Right forelimb (tissue), 1 donor: Measurements from ENCODE around the gene EIF1.
A peak's percentile ranks its signal among the peaks of the same experiment; 100 is the strongest.
"Not testable (repeated sequence)": the region's sequence is repeated elsewhere in the genome, so short reads cannot be mapped to it uniquely, and the experiment has no call there.

Source experiments
- DNase-seq: peaks from one replicate; pipeline ENCODE4 v3.0.0-alpha.2; 2018

EIF1 gene

GRCh38 chr17:41656249-41657023, 32.2 kb upstream of the EIF1 start:
- no peak for DNase-seq

GRCh38 chr17:41657176-41657754, 31.4 kb upstream of the EIF1 start:
- no peak for DNase-seq

GRCh38 chr17:41657936-41658335, 30.7 kb upstream of the EIF1 start:
- DNase-seq, result no peak

DNA sequence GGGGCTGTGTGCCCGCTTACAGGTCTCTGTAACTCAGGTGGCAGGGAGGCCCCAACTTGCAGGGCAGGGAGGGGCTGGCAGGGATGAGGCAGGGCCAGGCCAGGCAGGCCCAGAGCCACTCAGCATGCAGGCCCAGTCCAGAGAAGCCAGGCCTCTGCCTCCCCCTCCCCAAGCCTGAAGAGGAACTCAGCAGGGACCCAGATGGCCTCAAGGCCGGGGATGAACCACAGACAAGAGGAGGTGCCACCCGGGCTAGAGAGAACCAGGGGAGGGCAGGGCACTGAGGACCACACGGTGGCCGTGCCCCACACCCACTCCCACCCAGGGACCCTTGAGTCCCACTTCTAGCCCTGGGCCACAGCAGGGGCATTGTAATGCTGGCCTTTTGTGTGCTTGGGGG, 29.8 kb upstream of the EIF1 start:
- DNase-seq, result no peak

DNA sequence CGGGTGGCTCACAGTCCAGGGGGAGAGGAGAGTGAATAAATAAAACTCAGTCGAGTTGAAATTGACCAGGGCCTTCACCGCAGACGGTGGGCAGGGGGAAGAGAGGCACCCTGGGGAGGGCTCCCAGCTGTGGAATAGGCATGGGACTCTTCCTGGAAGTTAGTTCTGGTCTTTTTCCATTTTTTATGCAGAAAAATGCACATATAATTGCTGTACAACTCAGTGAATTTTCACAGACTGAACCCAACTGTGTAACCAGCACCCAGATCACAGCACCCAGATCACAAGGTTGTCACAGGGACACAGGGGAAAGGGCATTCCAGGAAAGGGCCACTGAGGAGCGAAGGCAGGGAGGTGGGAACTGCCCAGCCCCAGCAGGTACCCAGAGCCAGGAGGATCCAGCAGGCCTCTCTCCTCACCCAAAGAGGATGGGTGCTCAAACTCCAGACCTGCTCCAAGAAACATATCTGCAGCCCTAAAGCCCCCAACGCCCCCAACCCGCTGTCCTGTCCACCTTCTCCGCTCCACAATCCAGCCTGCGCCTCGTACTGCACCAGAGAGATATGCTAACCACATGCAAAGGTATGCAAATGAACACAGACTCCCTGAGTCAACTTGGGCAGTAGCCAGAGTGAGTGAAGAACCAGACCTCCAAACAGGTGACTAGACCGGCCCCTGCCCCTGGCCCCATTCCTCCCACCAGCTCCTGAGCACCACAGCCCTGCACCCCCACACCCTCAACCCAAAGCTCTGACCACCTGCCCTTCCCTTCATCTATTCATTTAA, 29.1 kb upstream of the EIF1 start:
- DNase-seq, result no peak

DNA sequence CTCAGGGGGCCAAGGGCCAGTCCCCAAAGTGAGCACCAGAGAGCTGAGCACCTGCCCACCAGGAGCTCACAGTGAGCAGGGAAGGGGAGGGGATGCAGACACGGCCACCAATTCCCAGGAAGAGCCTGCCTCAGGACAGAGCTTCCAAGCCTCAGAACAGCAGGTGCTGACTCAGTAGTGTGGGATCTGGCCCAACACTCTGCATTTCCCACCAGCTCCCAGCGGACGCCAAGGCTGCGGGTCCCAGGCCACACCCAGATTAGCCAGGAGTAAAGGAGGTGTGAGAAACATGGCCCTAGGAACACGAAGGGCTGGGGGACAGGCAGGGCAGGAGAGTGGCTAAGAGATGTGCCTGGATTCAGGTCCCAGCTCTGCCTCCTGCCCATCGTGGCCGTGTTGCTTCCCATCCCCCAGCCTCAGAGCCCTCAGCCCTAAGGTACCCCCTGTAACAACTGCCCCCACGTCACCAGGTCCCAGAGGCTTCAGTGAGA, 28.4 kb upstream of the EIF1 start:
- no peak for DNase-seq

- no peak for DNase-seq
These were observed 25.1 kb upstream of the EIF1 start for GRCh38 chr17:41663451-41664171.

DNA sequence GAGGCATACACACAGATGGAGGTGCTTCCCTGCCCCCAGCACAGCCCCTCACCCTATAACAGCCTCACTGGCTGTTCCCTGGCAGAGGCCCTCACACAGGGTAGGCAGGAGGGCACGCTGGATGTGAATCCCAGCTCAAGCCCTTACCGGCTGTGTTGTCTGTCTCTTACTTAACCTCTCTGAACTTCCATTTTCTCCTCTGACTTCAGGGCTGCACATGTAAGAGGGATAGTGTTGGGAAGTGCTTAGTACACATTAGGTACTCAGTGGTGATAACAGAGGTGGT, 24.6 kb upstream of the EIF1 start:
- no peak for DNase-seq

DNA sequence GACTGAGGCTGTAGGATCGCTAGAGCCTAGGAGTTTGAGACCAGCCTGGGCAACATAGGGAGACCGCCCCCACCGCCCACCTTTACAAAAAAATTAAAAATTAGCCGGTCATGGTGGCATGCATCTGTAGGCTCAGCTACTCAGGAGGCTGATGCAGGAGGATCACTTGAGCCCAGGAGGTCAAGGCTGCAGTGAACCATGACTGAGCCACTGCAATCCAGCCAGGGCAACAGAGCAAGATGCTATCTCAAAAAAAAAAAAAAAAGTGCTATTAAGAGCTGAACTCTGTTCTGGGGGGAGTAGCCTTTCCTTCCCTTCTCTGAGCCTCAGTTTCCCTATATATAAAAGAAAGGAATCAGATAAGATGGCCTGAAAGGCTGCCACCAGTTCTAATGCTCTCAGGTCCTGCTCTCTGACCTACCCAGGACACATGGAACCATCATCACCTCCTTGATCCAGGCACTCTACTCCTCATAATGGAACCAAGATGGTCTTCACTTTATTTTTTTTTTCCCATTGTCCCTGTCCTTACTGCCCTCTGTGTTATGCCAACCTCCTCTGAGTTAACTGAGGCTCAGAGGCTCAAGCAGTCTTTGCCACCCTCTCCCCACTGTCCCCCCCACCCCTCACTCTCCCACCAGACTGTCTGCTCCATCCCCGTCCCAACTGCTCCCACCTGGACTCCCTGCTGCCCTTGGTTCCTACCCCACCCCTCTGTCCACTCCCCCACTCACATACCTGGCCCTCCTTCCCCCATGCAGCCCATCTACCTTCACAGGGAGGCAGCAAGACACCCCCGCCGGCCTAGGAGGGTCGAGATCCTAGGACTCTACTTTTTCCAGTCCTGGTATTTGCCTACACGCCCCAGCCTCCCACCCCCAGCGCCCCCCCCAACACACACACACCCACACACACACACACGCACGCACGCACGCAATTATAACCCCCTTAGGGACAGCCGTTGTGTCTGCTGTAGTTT, 23.8 kb upstream of the EIF1 start:
- no peak for DNase-seq

- DNase-seq, result peak; percentile 93
These were observed 23.0 kb upstream of the EIF1 start for GRCh38 chr17:41665566-41666236.

DNA sequence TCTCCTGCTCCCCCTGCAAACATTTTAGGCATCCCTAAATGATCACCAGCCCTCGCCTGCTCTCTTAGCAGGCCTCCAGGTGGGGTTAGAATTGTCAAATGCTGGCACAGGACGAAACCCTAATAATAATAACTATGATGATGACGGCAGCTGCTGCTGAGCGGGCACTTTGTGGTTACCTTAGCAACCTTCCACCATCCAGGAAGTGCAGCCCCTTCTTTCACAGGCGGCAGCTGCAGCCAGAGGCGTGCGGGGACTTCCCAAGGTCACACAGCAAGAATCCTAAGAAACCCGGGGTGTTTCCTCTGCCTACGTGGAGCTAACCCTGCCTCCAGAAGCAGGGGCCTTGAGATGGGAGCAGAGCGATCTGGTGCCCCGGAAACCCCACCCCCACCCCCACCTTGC, 22.4 kb upstream of the EIF1 start:
- DNase-seq, result no peak

DNA sequence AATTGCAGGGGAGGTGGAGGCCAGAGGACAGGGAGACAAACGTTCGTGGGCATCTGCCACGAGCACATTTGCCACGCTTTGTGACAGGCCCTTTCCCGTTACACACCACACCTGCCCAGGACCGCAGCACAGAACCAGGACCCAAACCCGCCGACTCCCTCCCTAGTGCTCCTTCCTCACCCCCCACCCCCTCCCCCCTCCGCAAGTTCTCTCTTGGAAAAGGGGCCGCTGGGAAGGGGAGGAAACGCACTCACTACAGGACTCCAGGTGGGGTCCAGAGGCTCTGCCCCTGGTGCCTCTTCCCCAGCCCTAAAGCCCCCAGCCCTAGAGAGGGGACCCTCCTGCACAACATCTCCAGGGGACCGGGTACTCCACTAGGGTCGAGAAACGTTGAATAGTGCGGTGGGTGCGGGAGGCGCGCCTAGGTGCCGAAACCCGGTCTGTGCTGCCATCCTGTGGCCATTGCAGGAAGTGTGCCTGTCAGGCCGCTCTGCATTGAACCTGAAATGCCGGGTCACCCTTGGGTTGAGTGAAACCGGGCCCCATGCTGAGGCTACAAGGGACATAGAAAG, 21.9 kb upstream of the EIF1 start:
- peak; percentile 91 for DNase-seq

GRCh38 chr17:41667280-41668041, 21.2 kb upstream of the EIF1 start:
- no peak for DNase-seq

DNA sequence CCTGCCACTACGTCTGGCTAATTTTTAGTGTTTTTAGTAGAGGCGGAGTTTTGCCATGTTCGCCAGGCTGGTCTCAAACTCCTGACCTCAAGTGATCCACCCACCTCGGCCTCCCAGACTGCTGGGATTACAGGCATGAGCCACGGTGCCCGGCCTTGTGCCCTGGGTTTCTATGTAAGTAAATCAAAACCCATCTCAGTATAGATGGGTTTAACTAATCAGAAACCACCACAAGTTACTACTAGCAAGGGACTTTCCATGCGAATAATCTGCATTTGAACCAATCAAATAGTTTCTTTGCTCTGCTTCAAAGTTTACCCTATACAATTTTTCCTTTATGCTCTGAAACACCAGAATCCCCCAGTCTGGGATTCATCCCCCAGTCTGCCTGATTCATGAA, 16.5 kb upstream of the EIF1 start:
- no peak for DNase-seq

DNA sequence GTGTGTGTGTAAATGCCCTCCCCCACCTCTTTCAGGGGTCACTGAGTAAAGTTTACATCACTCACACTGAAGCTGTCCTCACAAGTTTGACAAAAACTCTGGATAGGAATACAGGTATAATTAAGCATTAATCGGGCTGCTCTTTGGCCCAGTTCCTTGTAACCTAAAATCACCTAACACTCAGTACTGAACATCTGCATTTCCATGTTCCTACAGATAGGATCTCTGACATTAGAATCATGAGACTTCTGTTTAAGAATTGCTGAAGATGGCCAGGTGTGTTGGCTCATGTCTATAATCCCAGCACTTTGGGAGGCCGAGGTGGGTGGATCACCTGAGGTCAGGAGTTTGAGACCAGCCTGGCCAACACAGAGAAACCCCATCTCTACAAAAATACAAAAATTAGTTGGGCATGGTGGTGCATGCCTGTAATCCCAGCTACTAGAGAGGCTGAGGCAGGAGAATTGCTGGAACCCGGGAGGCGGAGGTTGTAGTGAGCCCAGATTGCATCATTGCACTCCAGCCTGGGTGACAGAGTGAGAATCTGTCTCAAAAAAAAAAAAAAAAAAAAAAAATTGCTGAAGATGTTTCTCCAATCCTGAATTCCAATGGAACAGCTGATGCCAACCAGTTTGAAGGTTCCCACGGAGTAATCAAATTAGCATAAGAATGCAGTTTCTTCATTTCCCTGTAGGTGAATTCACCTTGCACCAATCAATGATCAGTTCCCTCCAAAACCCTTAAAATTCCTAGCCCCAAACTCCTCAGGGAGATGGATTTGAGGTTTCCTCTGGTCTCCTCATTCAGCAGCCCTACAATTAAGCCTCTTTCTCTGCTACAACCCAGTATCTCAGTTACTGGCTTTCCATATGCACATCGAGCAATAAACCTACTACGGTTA, 13.3 kb upstream of the EIF1 start:
- not testable (repeated sequence) for DNase-seq

- no peak for DNase-seq
These were observed 12.6 kb upstream of the EIF1 start for GRCh38 chr17:41676058-41676419.

DNA sequence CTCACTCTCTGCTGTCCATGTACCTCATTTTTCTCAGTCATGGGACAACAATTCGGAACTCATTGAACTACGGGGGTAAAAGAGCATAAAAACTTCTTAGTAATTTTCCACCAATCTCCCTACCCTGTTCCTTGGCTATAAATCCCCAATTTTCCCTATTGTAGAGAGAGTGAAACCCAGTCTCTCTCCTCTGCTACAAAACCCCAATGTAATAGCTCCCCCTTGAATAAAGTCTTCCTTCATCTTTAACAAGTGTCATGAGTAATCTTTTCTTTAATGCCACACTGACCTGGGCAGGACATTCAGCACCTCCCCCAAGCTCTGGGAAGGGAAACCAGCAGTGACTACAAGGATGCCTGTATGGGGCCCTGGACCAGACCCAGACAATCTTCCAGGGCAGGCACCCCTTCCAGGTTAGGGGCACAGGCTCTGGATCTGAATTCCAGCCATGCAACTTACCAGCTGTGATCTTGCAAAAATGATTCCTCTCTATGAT, 10.2 kb upstream of the EIF1 start:
- no peak for DNase-seq

- no peak for DNase-seq
These were observed 9.6 kb upstream of the EIF1 start for GRCh38 chr17:41678907-41679739.
